H7 (cell line): ENCODE results near the gene SALL1. TPM values are rescaled to one million over a fixed set of nuclear protein-coding genes. Genes with fewer than 3 reads are reported as not detected.

Experiments used
- DNase-seq: peaks from one replicate; pipeline ENCODE4 v3.0.0; 2012
- H3K27me3 ChIP-seq: 2 replicates; pipeline ENCODE4 v1.6.0; 2011; ENCODE audit warnings: mild to moderate bottlenecking, low read length; ENCODE audit not compliant: control insufficient read depth, insufficient read depth
- H3K36me3 ChIP-seq: replicated peaks from 2 replicates; pipeline ENCODE4 v1.5.1; 2011; ENCODE audit warnings: low read length; ENCODE audit not compliant: control insufficient read depth, insufficient read depth
- H3K4me3 ChIP-seq: 2 replicates; pipeline ENCODE4 v1.5.1; 2011; ENCODE audit warnings: low read depth, mild to moderate bottlenecking, control low read depth, low read length, moderate library complexity; ENCODE audit not compliant: insufficient read depth
- total RNA-seq: library from RNA; depleted of rRNA; stranded (reverse); fragments of >200 nt; shearing (Covaris generic); gene quantifications from 2 replicates; pipeline ENCODE4 v1.2.3, GENCODE V29; 2014; rRNA removed

SALL1 gene
- total RNA-seq, result 33.4 and 38.2 TPM in 2 replicates

DNA sequence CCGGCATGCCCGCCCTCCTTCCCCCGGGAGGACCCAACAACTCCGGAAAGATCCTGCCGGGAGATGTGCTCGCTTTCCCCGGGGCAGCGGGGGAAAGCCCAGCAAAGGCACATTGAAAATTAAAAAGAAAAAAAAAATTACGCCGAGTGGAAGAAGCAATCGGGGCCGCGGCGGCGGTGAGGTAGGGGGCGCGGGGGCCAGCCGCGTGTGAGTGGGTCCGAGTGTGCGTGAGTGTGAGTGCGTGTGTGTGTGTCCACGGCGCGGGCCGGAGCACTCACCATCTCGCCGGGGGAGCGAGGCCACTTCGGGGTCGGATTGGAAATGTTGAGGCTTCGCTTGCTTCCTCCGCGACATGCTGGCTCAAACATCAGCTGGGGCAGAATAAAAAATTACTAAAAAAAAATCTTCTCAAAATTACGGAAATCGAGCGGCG is at the start of gene SALL1:
SALL1 (minus strand) TSS at position 383 of the 433 bp plus-strand sequence; CDS start at position 354, 29 bp downstream.
- Histone ChIP-seq H3K36me3 (no peaks in the 10 kb centered on the region), H3K4me3 (peak within 1 kb of the TSS; percentile 90), H3K27me3 (peaks cover 42% of the 10 kb centered on the region)
- no peak for DNase-seq

DNA sequence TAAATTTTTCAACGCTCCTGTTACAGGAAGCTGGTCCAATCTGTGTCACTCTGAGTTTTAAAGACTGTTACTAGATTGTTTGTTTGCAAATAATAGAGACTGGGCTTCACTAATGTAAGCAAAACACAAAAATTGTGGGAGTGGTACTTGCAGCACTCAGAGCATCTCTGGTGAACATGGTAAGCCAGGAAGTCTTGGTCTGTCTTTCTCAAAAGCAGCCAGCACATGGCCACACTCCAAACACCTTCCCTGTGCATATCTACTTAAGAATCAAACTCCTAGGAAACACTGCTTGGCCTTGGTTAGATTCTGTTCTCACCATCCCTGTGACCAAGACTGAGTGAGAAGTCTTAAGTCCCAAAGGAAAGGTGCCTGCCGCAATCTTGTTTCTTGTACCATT is 49.7 kb upstream of the SALL1 start:
- no peak for DNase-seq
- Histone ChIP-seq H3K27me3 (no peaks in the 10 kb centered on the region), H3K4me3 (no peak overlapping the region), H3K36me3 (no peaks in the 10 kb centered on the region)

DNA sequence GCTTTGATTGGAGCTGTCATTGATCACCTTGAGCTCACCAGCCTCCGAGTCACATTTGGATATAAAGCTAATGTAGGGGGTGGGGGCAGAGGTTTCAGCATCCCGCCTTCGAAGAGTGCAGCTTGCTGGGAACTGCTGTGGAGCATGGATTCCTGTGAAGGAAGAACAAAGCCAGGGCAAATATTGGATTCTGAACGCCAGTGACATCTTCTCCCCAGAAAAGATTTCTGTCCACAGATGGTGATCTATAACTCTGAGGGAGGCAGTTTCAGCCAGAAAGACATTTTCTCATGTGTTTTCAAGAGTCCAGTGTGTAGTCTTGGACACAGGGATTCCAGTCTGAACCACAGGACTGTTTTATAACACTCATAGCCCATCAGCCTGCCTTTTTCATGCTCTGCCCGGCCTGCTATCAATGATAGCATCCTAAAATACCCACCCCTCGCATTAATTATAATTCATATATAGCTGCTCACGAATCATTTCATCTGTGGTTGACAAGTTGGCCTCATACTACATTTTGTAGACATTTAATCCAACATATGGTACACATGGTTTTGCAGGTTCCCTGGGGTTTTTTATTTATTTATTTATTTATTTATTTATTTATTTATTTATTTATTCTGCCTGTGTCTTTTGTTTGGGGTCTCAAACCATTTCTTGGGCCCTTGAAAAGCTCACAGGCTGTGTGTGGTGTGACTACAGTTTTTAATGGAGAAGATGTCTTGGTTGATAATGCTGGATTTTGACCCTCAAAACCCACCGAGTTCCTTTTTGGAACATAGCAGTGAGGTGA is 47.1 kb upstream of the SALL1 start:
- DNase-seq, result no peak
- no peaks in the 10 kb centered on the region for H3K36me3 ChIP-seq
- no peaks in the 10 kb centered on the region for H3K27me3 ChIP-seq
- H3K4me3 ChIP-seq, result no peak overlapping the region

DNA sequence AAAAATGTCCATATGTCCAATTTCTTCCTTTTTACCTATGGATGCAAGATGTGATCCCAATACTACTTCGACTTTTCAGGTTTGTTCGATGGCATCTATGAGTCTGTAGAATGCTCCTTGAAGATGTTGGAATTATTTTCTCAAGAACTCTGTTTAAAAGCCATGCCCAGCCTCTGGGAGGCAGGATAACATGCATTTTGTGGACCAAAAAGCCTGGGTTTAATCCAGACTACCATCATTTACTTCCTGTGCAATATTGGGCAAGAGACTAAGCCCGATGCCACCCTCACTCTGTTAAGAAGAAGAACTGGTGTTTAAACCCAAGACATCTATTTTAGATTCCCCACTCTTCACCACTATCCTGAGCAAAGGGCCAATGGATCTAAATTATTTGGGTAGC is 42.8 kb upstream of the SALL1 start:
- H3K27me3 ChIP-seq, result no peaks in the 10 kb centered on the region
- H3K36me3 ChIP-seq, result no peaks in the 10 kb centered on the region
- no peak overlapping the region for H3K4me3 ChIP-seq
- no peak for DNase-seq

GRCh38 chr16:51184702-51185433 is 33.8 kb upstream of the SALL1 start:
- DNase-seq, result no peak
- no peaks in the 10 kb centered on the region for H3K36me3 ChIP-seq
- H3K4me3 ChIP-seq, result no peak overlapping the region
- no peaks in the 10 kb centered on the region for H3K27me3 ChIP-seq

DNA sequence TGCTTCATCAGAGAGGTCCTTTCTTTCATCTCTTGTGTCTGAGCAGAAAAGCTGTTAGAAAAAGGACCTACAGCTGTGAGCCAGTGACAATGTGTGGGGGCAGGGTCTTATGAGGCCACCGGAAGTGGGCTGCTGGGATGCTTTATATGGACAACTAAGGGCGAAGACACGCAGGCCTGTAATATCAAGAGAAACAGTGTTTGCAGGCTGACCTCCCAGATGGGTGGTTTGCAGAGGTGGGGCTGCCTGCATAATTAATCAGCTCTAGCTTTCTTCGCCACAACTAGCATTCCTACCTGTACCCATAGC is 30.4 kb upstream of the SALL1 start:
- no peak overlapping the region for H3K4me3 ChIP-seq
- H3K27me3 ChIP-seq, result no peaks in the 10 kb centered on the region
- DNase-seq, result peak; percentile 51
- no peaks in the 10 kb centered on the region for H3K36me3 ChIP-seq

- H3K27me3 ChIP-seq, result no peaks in the 10 kb centered on the region
Observed at GRCh38 chr16:51180719-51181502, 29.8 kb upstream of the SALL1 start.

GRCh38 chr16:51175081-51175480 is 24.0 kb upstream of the SALL1 start:
- no peak for DNase-seq
- Histone ChIP-seq H3K4me3 (no peak overlapping the region), H3K27me3 (no peaks in the 10 kb centered on the region)

More at GRCh38 chr16:51180719-51181502, 29.8 kb upstream of the SALL1 start:
- H3K4me3 ChIP-seq, result no peak overlapping the region
- H3K36me3 ChIP-seq, result no peaks in the 10 kb centered on the region
- DNase-seq, result peak; percentile 45

DNA sequence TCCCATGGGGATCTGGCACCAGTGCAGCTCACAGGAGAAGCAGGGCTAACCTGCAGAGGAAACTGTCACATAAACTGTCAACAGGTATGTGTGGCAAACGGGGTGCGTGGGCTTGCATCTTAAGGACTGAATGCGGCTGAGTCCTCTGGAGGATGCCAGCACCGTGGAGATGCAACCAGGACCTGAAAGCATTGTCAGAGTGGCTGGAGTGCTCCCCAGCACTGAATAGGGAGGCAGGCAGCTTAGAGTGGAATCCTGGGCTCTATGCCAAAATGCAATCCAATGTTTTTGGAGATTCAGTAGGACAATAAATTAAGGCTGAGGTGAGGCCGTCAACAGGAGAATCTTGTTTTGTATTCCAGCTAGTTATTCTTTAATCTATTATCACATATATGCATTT is 21.3 kb upstream of the SALL1 start:
- DNase-seq, result no peak
- Histone ChIP-seq H3K36me3 (no peaks in the 10 kb centered on the region), H3K27me3 (no peaks in the 10 kb centered on the region), H3K4me3 (no peak overlapping the region)

More at GRCh38 chr16:51175081-51175480, 24.0 kb upstream of the SALL1 start:
- H3K36me3 ChIP-seq, result no peaks in the 10 kb centered on the region

GRCh38 chr16:51168755-51169154 is 17.7 kb upstream of the SALL1 start:
- Histone ChIP-seq H3K36me3 (no peaks in the 10 kb centered on the region), H3K4me3 (no peak overlapping the region), H3K27me3 (no peaks in the 10 kb centered on the region)
- DNase-seq, result no peak

DNA sequence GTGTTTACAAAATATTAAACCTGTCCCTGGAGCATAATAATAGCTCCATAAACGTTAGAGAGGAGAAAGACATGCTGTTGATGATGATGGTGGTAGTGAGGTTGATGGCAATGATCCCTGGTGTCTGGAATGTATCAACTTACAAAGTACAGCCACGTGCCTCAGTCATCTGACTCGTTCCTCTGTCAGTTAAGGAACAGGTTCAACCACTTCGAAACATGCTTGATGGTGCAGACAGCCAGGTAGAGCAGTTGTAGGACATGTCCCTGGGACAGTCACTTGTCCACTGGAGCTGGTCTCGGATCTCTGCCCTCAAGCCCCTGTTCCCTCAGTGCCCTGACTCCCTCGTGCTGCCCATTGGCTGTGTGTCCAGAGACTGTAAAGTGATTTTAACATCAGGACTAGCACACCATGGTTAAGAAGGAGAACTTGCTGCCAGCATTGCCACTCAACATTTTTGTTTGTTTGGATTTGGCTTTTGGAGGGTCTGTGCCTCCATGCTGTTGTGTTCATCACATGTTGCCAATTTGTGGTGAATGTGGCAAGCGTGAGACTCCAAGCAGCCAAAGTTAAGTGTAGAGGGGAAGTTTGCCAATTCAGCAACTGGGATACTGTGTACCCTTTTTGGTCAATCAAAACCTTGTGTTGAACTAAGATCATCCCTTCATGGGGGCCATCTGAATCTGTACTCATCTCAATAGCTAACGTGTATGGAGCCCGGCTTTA is 16.3 kb upstream of the SALL1 start:
- DNase-seq, result no peak
- H3K36me3 ChIP-seq, result no peaks in the 10 kb centered on the region
- no peak overlapping the region for H3K4me3 ChIP-seq
- no peaks in the 10 kb centered on the region for H3K27me3 ChIP-seq

- H3K36me3 ChIP-seq, result no peaks in the 10 kb centered on the region
Observed at GRCh38 chr16:51166541-51166940, 15.5 kb upstream of the SALL1 start.

DNA sequence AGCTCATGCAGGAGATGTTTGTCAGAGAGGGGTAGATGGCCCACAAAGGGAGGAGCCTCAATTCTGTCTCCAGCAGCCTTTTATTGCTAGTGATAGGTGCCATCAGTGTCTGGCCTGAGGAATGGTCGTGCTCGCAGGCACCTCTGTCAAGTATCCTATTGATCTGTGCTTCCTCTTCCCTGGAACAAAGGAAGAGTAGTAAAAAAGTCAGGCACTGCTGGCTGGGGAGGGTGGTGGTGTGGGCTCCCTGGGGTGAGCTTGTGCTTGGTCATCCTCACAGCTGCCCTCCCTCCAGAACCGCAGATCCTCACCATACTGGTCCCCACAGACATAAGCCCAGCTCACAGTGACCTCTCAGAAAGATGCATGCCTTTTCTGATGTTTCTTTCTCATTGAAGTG is 15.0 kb upstream of the SALL1 start:
- H3K36me3 ChIP-seq, result no peaks in the 10 kb centered on the region
- H3K4me3 ChIP-seq, result no peak overlapping the region
- no peaks in the 10 kb centered on the region for H3K27me3 ChIP-seq
- DNase-seq, result no peak

More at GRCh38 chr16:51166541-51166940, 15.5 kb upstream of the SALL1 start:
- H3K27me3 ChIP-seq, result no peaks in the 10 kb centered on the region
- DNase-seq, result no peak
- H3K4me3 ChIP-seq, result no peak overlapping the region

- no peaks in the 10 kb centered on the region for H3K36me3 ChIP-seq
- no peak overlapping the region for H3K4me3 ChIP-seq
- DNase-seq, result no peak
- H3K27me3 ChIP-seq, result no peaks in the 10 kb centered on the region
Observed at GRCh38 chr16:51165043-51165442, 14.0 kb upstream of the SALL1 start.
